Parathyroid adenoma (tissue), 2 donors: ENCODE results near the gene SIDT1.

Source experiments
- H2AFZ ChIP-seq: fragments of 300-600 bp; sonication (generic); one replicate; pipeline ENCODE4 v1.7.0; 2017; ENCODE audit warnings: antibody characterized with exemption, mild to moderate bottlenecking
- H3K27ac ChIP-seq: fragments of 300-600 bp; sonication (generic); one replicate; pipeline ENCODE4 v1.7.0; 2017
- H3K27me3 ChIP-seq: fragments of 300-600 bp; sonication (generic); one replicate; pipeline ENCODE4 v1.7.0; 2017; ENCODE audit warnings: low read length; ENCODE audit not compliant: control insufficient read depth, insufficient read depth
- H3K36me3 ChIP-seq: fragments of 300-600 bp; sonication (generic); one replicate; pipeline ENCODE4 v1.7.0; 2017; ENCODE audit warnings: low read length; ENCODE audit not compliant: control insufficient read depth, insufficient read depth
- H3K4me1 ChIP-seq: fragments of 300-600 bp; sonication (generic); one replicate; pipeline ENCODE4 v1.7.0; 2017; ENCODE audit warnings: control low read depth
- H3K4me2 ChIP-seq: fragments of 300-600 bp; sonication (generic); one replicate; pipeline ENCODE4 v1.7.0; 2017; ENCODE audit warnings: low read length
- H3K4me3 ChIP-seq: fragments of 300-600 bp; sonication (generic); one replicate; pipeline ENCODE4 v1.7.0; 2017; ENCODE audit warnings: low read depth, low read length
- H3K79me2 ChIP-seq: fragments of 300-600 bp; sonication (generic); one replicate; pipeline ENCODE4 v1.7.0; 2017; ENCODE audit warnings: control low read depth
- H3K9ac ChIP-seq: fragments of 300-600 bp; sonication (generic); one replicate; pipeline ENCODE4 v1.7.0; 2017; ENCODE audit warnings: mild to moderate bottlenecking
- H3K9me3 ChIP-seq: fragments of 300-600 bp; sonication (generic); one replicate; pipeline ENCODE4 v1.7.0; 2017; ENCODE audit warnings: low read length; ENCODE audit not compliant: control insufficient read depth
- CTCF ChIP-seq: fragments of 300-600 bp; sonication (generic); IDR thresholded peaks from one replicate; pipeline ENCODE4 v1.7.0; 2017; ENCODE audit warnings: antibody characterized with exemption, mild to moderate bottlenecking
- donor health status: primary hyperparathyroidism.

Gene SIDT1

DNA sequence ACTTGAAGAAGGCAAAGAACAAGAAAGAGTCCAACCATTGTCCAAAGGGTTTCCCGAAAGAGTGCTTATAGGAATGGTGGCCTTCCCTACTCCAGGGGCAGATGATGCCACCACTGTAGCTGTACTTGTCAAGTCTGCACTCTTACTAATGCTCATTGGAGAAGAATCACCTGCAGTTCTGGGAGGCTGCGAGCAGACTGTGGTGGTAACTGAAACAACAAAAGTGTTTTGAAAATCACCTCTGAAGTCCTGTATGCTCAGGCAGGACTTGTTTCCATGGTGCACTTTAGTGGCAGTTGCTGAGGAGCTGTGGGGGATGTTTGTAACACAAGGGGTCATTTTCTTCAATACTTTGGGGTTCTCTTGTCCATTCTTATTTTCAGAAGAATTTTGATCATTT is 128.1 kb downstream of the SIDT1 start:
- Histone ChIP-seq H3K4me2 (no peak overlapping the region), H3K27me3 (no peaks in the 10 kb centered on the region), H3K36me3 (no peaks in the 10 kb centered on the region), H3K4me1 (peaks cover under 1% of the 10 kb centered on the region), H3K79me2 (no peaks in the 10 kb centered on the region), H2AFZ (no peak overlapping the region), H3K9ac (no peak overlapping the region), H3K27ac (no peak overlapping the region), H3K4me3 (no peak overlapping the region), H3K9me3 (no peaks in the 10 kb centered on the region)
- no peak for TF ChIP-seq CTCF

DNA sequence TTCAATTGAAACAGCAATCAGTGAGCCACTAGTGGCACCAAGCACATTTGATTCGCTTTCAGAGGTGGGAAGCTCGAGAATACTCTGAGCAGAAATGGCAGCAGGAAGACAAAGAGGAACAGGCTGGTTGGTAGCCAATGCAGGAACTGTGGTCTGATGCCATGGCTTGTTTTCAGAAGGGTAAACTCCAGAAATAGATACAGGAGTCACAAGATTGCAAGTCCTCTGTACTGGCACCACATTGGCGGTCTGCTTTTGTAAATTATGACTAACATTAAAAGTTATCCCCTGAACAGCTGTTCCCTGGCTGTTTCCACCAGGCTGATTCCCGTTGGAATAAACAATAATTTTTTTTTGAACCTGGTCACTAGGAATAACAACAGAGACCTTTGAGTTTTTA is 128.5 kb downstream of the SIDT1 start:
- Histone ChIP-seq H3K27me3 (no peaks in the 10 kb centered on the region), H3K79me2 (no peaks in the 10 kb centered on the region), H3K4me2 (no peak overlapping the region), H3K4me3 (no peak overlapping the region), H3K9ac (no peak overlapping the region), H3K27ac (no peak overlapping the region), H2AFZ (no peak overlapping the region), H3K4me1 (no peaks in the 10 kb centered on the region), H3K36me3 (no peaks in the 10 kb centered on the region), H3K9me3 (no peaks in the 10 kb centered on the region)
- TF ChIP-seq CTCF: no peak

DNA sequence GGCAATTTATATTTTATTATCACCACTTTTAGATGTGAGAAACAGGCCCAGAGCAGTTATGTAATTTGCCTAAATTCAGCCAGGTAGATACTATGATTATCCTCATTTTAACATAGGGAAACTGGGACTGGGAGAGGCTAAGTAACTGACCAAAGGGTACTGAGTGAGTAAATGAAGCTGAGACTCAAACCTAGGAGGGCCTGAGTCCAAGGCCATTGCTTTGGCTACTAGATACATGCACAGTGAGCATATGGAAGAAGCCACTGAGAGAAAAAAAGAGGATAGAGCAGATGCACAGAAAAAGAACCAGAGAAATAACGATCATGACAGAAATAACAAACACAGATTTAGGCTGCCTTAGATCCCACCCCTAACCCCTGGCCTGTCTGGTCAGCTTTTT is 130.5 kb downstream of the SIDT1 start:
- Histone ChIP-seq H3K36me3 (no peaks in the 10 kb centered on the region), H3K27ac (no peak overlapping the region), H2AFZ (no peak overlapping the region), H3K4me3 (no peak overlapping the region), H3K9ac (no peak overlapping the region), H3K4me2 (no peak overlapping the region), H3K79me2 (no peaks in the 10 kb centered on the region), H3K4me1 (no peaks in the 10 kb centered on the region), H3K9me3 (no peaks in the 10 kb centered on the region), H3K27me3 (no peaks in the 10 kb centered on the region)
- TF ChIP-seq CTCF: no peak

- no peaks in the 10 kb centered on the region for H3K79me2 ChIP-seq
- H3K9me3 ChIP-seq: no peaks in the 10 kb centered on the region
- no peak for TF ChIP-seq CTCF
- H3K4me1 ChIP-seq: no peaks in the 10 kb centered on the region
- H3K4me3 ChIP-seq: no peak overlapping the region
- H3K27me3 ChIP-seq: no peaks in the 10 kb centered on the region
- H3K36me3 ChIP-seq: no peaks in the 10 kb centered on the region
- H2AFZ ChIP-seq: no peak overlapping the region
- no peak overlapping the region for H3K27ac ChIP-seq
- no peak overlapping the region for H3K4me2 ChIP-seq
- H3K9ac ChIP-seq: no peak overlapping the region
Measured at GRCh38 chr3:113663324-113663750, 131.0 kb downstream of the SIDT1 start.

GRCh38 chr3:113663761-113664160 is 131.4 kb downstream of the SIDT1 start:
- H3K27ac ChIP-seq: no peak overlapping the region
- H3K9me3 ChIP-seq: no peaks in the 10 kb centered on the region
- H3K27me3 ChIP-seq: no peaks in the 10 kb centered on the region
- no peak overlapping the region for H3K9ac ChIP-seq
- no peak overlapping the region for H3K4me3 ChIP-seq
- no peaks in the 10 kb centered on the region for H3K36me3 ChIP-seq
- H3K4me1 ChIP-seq: no peaks in the 10 kb centered on the region
- no peak overlapping the region for H2AFZ ChIP-seq
- no peak overlapping the region for H3K4me2 ChIP-seq
- no peak for TF ChIP-seq CTCF
- no peaks in the 10 kb centered on the region for H3K79me2 ChIP-seq
